Upper lobe of left lung (tissue), 4 donors: ENCODE data around the gene ZW10.

Experiments
- POLR2A ChIP-seq, 4 donors: fragments of 450-650 bp; IDR thresholded peaks; one replicate each; pipeline ENCODE4 v1.5.1; 2016 to 2017; ENCODE audit warnings: antibody characterized with exemption in 4 of 4, mild to moderate bottlenecking in 2 of 4
- TF ChIP-seq, protein P1 (sequence below), 6 experiments: fragments of 450-650 bp in 4 of 6; fragments of 200-600 bp in 2 of 6; sonication (generic) in 2 of 6; IDR thresholded peaks; one replicate each; pipeline ENCODE4 v1.5.1; 2016 to 2019; ENCODE audit warnings: antibody characterized with exemption in 6 of 6

GRCh38 chr11:113729456-113729855 lies 44.0 kb downstream of the ZW10 start:
- TF ChIP-seq, protein P1, sequence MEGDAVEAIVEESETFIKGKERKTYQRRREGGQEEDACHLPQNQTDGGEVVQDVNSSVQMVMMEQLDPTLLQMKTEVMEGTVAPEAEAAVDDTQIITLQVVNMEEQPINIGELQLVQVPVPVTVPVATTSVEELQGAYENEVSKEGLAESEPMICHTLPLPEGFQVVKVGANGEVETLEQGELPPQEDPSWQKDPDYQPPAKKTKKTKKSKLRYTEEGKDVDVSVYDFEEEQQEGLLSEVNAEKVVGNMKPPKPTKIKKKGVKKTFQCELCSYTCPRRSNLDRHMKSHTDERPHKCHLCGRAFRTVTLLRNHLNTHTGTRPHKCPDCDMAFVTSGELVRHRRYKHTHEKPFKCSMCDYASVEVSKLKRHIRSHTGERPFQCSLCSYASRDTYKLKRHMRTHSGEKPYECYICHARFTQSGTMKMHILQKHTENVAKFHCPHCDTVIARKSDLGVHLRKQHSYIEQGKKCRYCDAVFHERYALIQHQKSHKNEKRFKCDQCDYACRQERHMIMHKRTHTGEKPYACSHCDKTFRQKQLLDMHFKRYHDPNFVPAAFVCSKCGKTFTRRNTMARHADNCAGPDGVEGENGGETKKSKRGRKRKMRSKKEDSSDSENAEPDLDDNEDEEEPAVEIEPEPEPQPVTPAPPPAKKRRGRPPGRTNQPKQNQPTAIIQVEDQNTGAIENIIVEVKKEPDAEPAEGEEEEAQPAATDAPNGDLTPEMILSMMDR (IDR thresholded peaks at IDR 0.05), result no peak
- no peak for TF ChIP-seq POLR2A (IDR thresholded peaks at IDR 0.05)
